ENCODE measurements around the gene P2RX1. TPM values are rescaled to one million over a fixed set of nuclear protein-coding genes. Genes with fewer than 3 reads are reported as not detected.
A peak's percentile ranks its signal among the peaks of the same experiment; 100 is the strongest.

P2RX1 gene
- 6.8 TPM for total RNA-seq
- long read RNA-seq, partial matches to known transcripts: 0 of 10 reads
- long read RNA-seq, other reads (novel, unspliced or antisense): 2 of 10 reads

GRCh38 chr17:3915995-3916696 is at the start of gene P2RX1:
TSS of gene P2RX1 (minus strand) at chr17:3916465. CDS start at chr17:3916225, 240 bp downstream.
- H3K4me1 ChIP-seq: peaks cover 37% of the 10 kb centered on the region
- no peaks in the 10 kb centered on the region for H3K36me3 ChIP-seq
- TF ChIP-seq CTCF (IDR thresholded peaks at IDR 0.05): no peak
- no peaks in the 10 kb centered on the region for H3K27me3 ChIP-seq
- ATAC-seq (peak; percentile 66), DNase-seq (peak; percentile 80)
- peak within 1 kb of the TSS; percentile 30 for H3K4me3 ChIP-seq
- intact Hi-C loops (cut with DNase I): no loop called here
- no peaks in the 10 kb centered on the region for H3K9me3 ChIP-seq
- peak within 1 kb of the TSS; percentile 65 for H3K27ac ChIP-seq

GRCh38 chr17:3965118-3965800 is 49.0 kb upstream of the P2RX1 start:
- intact Hi-C loops (cut with DNase I): no loop called here
- peak; percentile 83 for ATAC-seq
- H3K27me3 ChIP-seq: peaks cover 8% of the 10 kb centered on the region
- peak overlapping the region; percentile 74 for H3K27ac ChIP-seq
- H3K4me3 ChIP-seq: peak overlapping the region; percentile 63
- H3K36me3 ChIP-seq: no peaks in the 10 kb centered on the region
- peak; percentile 85 for DNase-seq
- no peaks in the 10 kb centered on the region for H3K9me3 ChIP-seq
- peaks cover 35% of the 10 kb centered on the region for H3K4me1 ChIP-seq
- TF ChIP-seq CTCF (IDR thresholded peaks at IDR 0.05): no peak

GRCh38 chr17:3964203-3965117 is 48.2 kb upstream of the P2RX1 start, which contains the start of gene ATP2A3:
TSS of gene ATP2A3 (minus strand) at chr17:3964437. CDS start at chr17:3964291, 146 bp downstream.
- TF ChIP-seq CTCF (IDR thresholded peaks at IDR 0.05): no peak
- peaks cover 41% of the 10 kb centered on the region for H3K4me1 ChIP-seq
- no peaks in the 10 kb centered on the region for H3K9me3 ChIP-seq
- DNase-seq (peak; percentile 76), ATAC-seq (peak; percentile 65)
- peak within 1 kb of the TSS; percentile 63 for H3K4me3 ChIP-seq
- peak within 1 kb of the TSS; percentile 74 for H3K27ac ChIP-seq
- H3K27me3 ChIP-seq: peaks cover 8% of the 10 kb centered on the region
- intact Hi-C loops (cut with DNase I): no loop called here
- H3K36me3 ChIP-seq: no peaks in the 10 kb centered on the region

GRCh38 chr17:3963237-3964201 is 47.3 kb upstream of the P2RX1 start:
- peak overlapping the region; percentile 63 for H3K4me3 ChIP-seq
- H3K27ac ChIP-seq: peak overlapping the region; percentile 45
- intact Hi-C loops (cut with DNase I): no loop called here
- H3K9me3 ChIP-seq: no peaks in the 10 kb centered on the region
- peaks cover 47% of the 10 kb centered on the region for H3K4me1 ChIP-seq
- no peak for TF ChIP-seq CTCF (IDR thresholded peaks at IDR 0.05)
- ATAC-seq (peak; percentile 3), DNase-seq (peak; percentile 74)
- peaks cover 8% of the 10 kb centered on the region for H3K27me3 ChIP-seq
- H3K36me3 ChIP-seq: no peaks in the 10 kb centered on the region
